NK-92 (cell line): ENCODE measurements around the gene CARD6.
"Not testable (repeated sequence)": the region's sequence is repeated elsewhere in the genome, so short reads cannot be mapped to it uniquely, and the experiment has no call there.

Source experiments
- DNase-seq: peaks from one replicate; lab custom pipeline; 2025; ENCODE audit not compliant: unreplicated experiment; lab: John Stamatoyannopoulos, UW

CARD6 gene

DNA sequence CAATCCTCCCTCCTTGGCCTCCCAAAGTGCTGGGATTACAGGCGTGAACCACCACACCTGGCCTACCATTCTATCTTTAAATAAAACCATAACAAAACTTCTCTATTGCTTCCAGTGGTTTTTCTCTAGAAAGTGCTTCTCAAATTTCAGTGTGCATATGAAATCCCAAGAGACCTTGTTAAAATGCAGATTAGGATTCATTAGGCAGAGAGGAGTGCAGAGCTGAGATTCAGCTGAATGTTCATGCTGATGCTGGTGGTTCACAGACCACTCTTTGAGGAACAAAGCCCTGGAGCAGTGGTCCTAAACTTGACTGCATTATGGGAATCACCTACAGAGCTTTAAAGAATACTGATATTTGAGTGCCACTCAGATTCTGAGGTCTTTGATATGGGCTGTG is 28.2 kb downstream of the CARD6 start:
- DNase-seq = no peak

DNA sequence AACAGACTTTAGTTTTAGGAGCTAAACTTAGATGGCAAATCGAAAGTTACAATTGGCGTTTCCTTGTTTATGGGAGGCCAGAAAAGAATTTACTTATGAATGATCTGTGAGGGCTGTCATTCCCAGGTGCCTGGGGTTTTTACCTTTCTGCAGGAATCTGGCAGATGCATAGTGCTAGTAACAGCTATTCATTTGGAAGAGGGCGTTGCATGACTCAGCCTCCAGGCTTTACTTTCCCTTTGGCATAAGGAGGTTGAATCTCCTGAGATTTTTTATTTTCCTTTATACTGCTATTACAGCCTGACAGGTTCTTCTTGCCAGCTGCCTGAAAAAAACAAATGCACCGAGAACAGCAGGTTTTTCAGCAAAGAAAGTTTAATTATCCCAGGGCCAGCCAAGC is 30.0 kb downstream of the CARD6 start:
- no peak for DNase-seq

DNA sequence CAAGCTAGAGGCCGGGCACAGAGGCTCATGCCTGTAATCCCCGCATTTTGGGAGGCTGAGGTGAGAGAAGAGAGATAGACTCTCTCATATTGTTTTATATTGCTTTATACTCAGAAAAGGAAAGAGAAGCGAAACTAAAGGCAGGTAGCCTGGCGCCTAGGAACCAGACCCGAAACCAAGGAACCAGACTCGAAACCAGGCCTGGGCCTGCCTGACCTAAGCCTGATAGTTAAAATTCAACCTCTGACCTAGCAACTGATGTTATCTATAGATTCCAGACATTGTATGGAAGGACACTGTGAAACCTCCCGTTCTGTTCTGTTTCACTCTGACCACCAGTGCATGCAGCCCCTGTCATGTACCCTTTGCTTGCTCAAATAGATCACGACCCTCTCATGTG is 31.1 kb downstream of the CARD6 start:
- not testable (repeated sequence) for DNase-seq

DNA sequence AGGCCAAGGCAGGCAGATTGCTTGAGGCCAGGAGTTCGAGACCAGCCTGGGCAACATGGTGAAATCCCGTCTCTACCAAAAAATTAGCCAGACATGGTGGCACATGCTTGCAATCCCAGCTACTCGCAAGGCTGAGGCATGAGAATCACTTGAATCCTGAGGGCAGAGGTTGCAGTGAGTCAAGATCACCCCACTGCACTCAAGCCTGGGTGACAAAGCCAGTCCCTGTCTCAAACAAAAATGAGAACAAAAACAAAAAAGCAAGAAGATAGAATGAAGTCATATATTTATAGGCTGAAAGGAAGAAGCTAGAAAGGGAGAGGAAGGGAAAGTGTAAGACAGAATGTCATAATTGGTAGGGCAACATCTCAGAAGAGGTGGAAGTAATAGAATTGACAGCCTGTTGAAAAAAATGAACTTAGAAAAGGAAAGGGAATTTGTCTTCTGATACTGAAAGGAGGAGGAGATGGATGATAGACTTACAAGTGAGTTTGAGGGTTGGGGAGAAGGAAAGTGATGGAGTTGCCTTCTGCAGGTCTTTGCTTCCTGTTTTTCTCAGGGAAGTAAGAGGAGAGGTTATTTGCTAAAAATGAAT is 32.2 kb downstream of the CARD6 start:
- DNase-seq = no peak

DNA sequence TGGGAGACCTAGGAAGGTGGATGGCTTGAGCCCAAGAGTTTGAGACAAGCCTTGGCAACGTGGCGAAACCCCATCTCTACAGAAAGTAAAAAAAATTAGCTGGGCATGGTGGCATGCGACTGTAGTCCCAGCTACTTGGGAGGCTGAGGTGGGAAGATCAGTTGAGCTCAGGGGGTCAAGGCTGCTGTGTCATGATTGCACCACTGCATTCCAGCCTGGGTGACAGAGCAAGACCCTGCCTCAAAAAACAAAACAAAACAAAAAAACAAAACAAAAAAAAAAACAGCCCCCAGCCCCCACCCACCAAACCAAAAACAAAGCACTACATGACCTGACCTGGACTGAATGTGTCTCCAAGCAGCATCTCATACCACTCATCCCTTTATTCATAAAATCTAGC is 34.8 kb downstream of the CARD6 start:
- DNase-seq = no peak

DNA sequence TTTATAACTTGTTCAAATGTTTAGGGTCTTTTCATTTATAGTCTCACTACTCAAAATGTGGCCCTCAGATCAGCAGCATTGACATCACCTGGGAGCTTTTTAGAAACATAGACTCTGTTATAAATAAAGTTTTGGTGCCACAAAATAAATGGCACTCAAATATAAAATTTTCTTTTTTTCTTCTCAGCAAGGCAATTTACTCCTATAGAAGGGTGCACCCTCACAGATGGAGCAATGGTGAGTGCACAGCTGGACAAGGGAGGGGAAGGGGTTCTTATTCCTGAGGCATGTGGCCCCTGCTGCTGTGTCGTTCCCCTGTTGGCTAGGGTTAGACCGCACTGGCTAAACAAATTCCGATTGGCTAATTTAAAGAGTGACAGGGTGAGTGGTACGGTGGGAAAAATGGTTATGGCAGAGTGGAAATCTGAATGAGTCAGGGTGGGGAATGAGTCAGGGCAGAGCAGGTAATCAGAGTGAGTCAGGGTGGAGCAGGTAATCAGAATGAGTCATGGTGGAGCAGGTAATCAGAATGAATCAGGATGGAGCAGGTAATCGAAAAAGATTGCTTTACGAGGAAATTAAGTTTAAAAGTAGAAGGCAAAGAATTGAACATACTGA is 36.3 kb downstream of the CARD6 start:
- DNase-seq = no peak

DNA sequence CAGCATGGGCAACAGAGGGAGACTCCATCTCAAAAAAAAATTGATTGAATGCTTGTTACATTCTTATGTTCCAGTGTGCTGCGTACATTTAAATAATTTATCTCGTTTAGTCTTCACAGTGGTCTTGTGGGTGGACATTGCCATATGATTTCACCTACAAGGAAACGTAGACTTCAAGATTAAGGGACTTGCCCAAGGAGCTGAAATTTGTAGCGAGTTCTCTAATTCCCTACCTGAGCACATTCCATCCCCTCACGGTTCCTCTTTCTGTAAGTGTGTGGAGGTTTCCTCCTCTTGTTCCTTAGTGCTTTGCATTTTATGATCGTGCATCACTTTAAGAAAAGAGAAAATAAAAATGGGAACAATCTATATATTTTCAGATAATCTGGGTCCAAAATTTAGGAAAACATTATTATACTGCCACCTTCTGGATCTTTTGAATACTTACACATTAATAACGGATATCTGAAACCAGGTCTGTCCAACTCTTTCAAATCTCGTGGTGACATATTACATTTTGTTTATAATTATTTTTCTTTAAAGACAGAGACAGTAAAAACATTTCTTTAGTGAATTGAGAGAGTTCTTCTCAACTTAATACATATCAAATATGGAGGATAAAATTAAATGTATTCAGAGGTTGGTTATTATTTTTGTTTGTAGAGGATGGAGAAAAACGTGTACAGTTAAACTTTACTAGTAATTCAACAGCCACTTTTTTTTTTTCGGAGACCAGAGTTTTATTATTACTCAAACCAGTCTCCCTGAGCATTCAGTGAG is 38.2 kb downstream of the CARD6 start:
- no peak for DNase-seq

DNA sequence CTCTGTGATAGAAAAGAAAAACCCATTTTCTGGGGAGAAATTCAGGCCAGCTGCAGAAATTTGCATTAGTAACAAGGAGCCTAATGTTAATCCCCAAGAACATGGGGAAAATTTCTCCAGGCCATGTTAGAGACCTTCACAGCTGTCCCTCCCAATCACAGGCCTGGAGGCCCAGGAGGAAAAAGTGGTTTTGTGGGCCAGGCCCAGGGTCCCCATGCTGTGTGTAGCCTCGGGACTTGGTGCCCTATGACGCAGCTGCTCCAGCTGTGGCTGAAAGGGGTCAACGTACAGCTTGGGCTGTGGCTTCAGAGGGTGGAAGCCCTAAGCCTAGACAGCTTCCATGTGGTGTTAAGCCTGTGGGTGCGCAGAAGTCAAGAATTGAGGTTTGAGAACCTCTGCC is 41.1 kb downstream of the CARD6 start:
- DNase-seq = no peak

DNA sequence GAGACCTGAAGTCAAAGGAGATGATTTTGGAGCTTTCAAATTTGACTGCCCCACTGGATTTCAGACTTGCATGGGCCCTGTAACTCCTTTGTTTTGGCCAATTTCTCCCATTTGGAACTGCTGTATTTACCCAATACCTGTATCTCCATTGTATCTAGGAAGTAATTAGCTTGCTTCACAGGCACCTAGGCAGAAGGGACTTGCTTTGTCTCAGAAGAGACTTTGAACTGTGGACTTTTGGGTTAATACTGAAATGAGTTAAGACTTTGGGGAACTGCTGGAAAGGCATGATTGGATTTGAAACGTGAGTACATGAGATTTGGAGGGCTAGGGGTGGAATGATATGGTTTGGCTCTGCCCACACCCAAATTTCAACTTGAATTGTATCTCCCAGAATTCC is 41.9 kb downstream of the CARD6 start:
- DNase-seq = not testable (repeated sequence)

DNA sequence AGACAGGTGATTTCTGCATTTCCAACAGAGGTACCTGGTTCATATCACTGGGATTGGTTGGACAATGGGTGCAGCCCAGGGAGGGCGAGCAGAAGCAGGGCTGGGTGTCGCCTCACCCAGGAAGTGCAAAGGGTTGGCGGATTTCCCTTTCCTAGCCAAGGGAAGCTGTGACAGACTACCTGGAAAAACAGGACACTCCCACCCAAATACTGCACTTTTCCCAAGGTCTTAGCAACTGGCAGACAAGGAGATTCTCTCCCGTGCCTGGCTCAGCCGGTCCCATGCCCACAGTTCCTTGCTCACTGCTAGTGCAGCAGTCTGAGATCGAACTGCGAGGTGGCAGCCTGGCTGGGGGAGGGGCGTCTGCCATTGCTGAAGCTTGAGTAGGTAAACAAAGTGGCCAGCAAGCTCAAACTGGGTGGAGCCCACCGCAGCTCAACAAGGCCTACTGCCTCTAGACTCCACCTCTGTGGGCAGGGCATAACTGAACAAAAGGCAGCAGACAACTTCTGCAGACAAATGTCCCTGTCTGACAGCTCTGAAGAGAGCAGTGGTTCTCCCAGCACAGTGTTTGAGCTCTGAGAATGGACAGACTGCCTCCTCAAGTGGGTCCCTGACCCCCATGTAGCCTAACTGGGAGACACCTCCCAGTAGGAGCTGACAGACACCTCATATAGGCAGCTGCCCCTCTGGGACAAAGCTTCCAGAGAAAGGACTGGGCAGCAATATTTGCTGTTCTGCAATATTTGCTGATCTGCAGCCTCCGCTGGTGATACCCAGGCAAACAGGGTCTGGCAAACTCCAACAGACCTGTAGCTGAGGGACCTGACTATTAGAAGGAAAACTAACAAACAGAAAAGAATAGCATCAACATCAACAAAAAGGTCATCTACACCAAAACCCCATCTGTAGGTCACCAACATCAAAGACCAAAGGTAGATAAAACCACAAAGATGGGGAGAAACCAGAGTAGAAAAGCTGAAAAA is 54.6 kb downstream of the CARD6 start:
- not testable (repeated sequence) for DNase-seq

DNA sequence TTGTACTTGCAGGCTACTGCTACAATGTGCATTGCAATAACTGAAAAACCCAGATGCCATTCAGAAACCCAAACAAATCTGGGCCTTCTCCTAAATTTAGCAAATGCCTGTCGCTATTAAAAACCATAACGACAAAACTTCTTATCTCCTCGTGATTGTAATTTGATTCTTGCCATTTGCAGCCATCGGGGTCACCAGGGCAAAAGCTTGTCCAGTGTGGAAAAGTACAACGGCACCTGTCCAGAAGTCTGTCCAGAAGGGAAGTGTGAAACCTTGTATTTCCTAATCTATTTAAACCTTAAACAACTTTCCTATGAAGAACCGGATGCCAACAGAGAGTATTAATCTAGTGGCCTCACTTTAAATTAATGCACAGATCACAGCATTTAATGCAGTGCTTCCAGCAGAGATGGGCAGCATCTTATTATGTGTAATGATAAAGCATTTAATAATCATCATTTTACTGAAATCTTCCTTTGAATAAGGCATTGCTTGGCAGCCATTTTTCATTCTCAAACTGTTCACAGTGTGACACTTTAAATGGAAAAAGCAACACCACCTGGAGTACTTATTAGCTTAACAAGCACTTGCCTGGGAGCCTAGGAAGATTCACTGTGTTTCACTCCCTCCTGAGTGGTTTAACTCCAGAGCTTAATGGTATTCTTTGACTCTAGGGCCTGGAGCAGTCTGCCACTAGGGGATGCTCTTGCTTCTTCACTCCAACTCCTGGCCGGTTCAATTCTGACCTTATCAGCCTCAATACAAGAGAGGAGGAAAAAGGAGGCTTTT is 63.2 kb downstream of the CARD6 start:
- no peak for DNase-seq

DNA sequence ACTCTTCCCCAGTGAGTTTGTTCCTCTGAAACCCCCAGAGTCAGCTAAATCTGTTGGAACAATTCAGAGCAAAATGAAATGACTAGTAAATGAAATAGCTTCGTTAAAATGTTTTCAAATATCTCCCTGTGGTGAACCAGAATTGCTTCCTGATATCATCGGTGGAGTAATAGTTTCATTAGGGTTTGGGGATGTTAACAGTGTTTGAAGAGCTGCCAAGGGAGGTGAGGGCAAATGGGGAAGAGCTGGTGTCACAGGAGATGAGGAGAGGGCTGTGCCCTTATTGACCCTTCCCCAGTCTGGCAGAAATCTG is 63.8 kb downstream of the CARD6 start:
- no peak for DNase-seq

DNA sequence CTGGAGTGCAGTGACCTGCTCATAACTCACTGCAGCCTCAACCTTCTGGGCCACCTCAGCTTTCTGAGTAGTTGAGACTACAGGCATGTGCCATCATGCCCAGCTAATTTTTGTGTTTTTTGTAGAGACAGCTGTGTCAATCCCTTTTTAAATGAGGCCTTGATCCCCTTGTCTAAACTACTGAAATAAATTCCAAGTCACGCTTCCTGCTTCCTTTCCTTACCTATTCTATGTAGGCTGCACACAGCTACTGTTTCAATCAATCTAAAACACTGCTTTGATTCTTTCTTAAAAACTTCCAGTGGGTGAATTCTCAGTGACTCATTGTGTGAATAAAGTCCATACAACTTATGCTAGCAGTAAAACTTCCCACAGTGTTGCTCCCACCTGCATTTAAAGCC is 65.2 kb downstream of the CARD6 start:
- no peak for DNase-seq

DNA sequence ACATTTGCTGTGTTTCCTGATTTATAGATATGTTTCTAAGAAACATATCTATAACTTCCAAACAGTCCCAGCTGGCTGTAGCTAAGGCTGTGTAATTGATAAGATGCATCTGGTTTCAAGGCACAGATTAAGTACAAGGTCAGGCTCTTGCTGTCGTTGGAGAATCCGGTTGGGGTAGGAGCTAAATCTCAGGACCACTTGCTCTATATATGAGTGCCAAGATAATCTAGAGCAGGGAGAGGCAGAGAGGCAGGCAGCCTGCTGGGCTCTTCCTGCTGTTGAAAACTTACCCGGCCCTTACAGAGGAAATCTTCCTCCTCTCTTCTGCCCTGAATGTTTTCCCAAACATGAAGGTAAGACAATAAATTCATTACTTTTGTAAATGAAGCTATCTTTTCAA is 68.1 kb downstream of the CARD6 start, which contains the start of gene C7:
C7 (plus strand) TSS at position 234 of the 400 bp plus-strand sequence; CDS start at position 348, 114 bp downstream.
- no peak for DNase-seq

DNA sequence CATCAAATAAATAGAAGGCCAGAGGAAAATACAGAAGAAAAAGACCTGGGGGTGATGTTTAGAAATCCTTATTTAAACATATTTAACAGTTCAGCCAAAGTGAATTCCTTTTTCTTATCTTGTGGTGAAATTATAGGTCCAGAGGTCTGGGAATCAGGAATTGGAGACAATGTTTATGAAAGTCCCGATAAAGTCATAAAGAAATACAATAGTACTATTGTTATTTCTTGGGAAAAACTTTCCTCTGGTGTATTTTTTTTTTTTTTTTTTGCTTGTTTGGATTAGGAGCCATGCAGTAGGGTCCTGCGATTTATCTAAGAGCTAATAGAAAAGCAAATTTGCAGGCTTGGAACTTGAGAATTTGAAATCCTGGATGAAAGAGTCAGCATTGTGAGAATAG is 68.6 kb downstream of the CARD6 start:
- DNase-seq = no peak
